Measurements from ENCODE around the gene NUP210L.
"Not testable (repeated sequence)": the region's sequence is repeated elsewhere in the genome, so short reads cannot be mapped to it uniquely, and the experiment has no call there.

The NUP210L gene

DNA sequence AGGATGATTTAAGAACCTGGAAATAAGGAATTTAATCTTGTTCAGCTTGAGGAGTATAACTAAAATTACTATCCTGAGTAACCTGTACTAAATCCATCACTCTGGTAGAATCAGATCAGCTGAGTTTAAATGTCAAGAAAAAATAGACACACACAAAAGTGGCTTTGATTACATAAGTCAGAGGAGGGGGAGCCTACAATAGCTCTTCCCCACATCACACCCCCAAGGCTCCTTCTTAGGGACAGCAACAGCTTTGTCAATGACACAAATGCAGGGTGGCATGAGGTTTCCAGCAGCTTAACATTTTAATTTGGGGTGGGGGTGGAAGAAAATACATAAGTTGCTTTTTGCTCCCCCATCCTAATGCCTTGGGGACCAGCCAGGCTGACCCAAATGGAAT, 12.6 kb upstream of the NUP210L start:
- no peak for DNase-seq

DNA sequence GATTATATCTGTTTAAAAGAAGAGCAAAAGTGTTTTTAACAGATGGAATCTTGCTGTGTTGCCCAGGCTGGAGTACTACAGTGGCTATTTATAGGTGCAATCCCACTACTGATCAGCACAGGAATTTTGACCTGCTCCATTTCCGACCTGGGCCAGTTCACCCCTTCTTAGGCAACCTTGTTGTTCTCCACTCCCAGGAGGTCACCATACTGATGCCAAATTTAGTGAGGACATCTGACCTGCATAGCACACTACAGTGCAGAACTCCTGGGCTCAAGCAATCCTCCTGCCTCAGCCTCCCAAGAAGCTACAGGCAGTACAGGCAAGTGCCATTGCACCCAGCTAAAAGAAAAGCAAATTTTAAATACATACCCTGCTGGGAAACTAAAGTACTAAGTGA, 11.3 kb upstream of the NUP210L start:
- no peak for DNase-seq

DNA sequence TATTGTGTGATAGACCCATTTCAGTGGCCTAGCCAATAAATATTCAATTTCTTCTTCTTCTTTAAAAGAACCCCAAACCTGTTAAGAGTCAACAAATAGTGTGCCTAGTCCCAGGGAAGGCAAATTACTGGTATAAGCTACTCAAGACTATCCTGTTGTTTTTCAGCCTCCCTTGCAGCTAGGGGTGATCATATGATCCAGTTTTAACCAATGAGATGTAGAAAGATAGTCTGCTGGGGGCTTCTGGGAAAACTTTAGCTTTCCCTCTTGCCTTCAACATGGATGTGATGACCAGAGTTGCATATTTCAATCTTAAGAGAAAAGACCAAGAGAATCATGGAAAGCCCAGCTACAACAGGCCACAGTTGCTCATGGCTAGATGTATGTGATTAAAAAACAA, 4.7 kb upstream of the NUP210L start:
- no peak for DNase-seq

DNA sequence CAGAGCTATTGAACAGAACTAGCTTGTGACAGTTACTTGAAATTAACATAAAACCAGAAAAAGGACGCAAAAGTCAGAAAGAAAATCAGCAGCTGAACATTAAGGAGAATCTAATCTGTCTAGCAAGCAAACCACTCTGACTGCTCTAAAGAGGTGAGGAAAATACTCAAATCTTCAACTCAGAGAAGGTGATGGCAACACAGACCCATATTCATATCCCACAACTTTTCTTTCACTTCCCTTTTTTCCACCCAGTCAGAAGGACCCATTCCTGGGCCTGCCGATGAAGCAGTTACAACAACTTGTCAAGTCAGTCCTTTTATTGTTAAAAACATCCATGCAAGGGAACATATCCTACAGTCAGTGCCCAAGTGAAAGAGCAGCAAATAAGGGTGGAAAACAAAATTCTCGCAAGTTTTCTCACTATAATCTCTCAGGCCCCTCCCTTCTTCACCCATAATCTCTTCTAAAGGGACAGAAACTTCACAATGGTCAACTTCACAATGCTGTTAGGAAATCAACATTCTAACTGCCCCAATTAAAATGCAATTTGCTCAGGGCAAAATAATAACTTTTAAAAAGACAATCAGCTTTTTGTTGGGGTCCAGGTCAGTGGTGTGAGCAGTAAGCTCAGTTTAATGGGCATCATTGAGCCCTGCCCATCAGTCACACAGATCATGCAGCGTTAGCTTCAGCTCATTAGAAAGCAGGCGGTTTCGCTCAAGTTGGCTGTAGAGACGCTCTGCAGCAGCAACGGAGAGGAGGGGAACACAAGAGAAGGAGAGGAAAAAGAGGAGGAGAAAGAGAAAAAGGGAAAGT, 3.6 kb upstream of the NUP210L start:
- peak; percentile 77 for DNase-seq

DNA sequence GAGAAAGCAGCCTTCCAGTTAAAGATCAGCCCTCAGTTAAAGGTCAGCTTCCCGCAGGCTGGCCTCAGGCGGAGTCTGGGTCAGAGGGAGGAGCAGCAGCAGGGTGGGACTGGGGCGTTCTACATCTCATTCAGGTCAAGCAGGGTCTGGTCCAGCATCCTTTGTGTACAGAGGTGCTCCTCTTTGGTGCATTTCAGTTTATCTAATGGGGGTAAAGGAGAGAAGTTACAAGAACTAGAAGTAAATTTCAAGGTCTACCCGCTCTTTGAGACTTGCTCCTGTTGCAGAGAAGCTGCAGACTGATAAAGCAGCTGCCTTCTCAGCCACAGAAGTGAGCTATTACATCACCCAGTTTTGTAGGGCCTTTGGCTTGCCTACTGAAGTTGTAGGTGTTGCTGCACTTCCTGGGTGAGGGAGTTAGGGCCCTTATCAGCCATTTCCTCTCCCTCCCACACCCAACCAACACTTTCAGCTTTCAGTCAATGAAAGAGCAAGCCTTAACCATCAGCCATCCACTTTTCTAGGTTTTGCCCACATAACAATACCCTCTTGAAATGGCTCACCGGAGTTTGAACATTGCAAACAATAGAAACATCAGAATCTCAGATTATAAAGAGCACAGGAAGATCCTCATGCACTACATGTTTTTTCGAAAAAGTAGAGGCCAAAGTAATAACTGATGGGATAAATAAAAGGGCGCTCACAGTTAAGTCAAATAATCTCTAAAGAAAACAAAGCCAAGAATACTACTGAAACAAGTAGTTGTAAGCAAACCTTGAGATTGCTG, 2.8 kb upstream of the NUP210L start:
- DNase-seq = peak; percentile 59

DNA sequence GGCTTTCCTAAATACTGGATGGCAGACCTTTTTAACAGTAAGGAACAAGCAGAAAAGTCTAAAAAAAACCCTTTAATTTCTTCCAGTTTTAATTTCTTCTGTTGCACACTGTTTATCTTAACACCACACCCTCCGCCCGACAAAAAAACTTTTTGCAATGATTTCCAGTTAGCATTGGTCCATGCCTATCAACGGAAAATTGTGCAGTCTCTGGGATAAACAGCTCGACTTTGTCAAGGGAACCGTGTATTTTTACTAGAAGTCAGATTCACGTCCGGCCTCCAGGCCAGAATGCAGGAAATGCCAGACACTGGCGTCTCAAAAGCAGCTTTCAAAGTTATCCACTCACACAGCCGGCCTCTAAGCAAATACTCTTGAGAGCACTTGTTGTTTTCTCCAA, 378 bp upstream of the NUP210L start:
- no peak for DNase-seq

DNA sequence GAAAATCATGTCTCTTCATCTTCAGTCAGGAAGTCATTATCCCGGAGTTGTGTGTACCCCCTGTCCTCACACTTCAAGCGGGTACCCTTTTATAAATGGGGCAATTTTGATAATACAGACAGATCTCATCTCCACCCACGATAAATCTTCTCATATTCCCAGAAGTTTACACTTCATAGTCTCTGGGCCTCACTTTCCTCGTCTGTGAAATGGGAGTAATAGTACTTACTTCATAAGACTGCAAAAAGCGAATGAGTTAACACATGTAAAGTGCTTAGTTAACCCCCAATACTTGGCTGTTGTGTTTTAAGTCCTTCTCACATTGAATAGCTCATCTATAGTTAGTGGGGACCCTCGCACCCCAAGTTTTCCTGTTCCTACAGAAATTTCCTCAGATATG, 820 bp downstream of the NUP210L start:
- no peak for DNase-seq

DNA sequence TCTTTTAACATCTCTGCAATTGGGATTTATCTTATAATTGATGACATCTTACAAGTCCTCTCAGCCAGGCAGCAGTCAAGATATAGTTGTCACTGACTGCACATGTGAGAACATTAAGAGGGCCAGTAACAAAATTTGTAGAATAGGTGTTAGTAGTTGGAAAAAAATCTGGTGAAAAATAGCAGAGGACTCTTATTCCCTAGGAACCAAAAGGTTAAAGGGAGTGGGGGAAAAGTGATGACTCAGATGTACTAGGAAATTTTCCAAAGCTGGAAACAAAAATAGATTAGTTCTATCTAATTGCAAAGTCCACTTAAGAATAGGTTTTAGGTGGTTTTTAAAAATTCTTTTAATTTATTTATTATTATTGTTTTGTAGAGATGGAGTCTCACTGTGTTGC, 3.6 kb downstream of the NUP210L start:
- DNase-seq = no peak

DNA sequence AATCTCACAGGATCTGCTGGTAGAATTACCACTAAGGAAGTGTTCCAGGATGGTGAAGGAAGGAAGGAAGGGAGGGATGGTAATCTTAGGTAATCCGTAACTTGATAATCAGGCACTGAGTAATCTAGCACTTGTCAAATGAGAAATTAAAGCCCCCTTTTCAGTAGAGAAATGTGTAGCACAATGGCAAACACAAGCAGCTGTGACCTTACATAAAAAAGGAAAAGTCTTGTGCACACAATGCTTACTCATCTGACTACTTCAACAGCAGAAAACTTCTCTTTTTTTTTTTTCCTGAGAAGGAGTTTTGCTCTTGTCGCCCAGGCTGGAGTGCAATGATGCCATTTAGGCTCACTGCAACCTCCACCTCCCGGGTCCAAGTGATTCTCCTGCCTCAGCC, 6.1 kb downstream of the NUP210L start:
- DNase-seq = peak; percentile 76

DNA sequence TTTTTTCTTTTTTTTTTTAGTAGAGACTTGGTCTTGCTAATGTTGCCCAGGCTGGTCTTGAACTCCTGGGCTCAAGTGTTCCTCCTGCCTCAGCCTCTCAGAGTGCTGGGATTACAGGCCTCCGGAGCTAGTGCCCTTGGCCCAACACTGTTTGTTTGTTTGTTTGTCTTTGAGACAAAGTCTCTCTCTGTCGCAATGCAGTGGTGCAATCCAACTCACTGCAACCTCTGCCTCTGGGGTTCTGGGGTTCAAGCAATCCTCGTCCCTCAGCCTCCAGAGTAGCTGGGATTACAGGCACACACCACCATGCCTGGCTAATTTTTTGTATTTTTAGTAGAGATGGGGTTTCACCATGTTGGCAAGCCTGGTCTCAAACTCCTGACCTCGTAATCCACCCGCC, 7.4 kb downstream of the NUP210L start:
- DNase-seq = not testable (repeated sequence)

DNA sequence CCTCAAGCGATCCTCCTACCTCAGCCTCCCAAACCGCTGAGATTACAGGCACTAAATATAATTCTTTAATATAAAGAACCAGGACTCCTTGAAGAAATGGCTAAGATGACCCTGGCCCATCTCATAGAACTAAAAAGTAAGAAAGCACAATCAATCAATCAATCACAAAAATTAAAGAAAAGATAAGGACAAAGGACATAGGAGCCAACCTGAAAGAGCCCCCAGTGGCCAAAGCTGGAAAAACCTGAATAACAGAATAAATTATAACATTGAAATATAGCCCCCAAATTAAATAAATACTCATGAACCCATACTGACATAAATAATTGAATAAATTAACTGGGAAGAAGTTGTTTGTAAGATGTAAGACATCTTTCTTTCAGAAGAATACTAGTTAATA, 8.9 kb downstream of the NUP210L start:
- no peak for DNase-seq

DNA sequence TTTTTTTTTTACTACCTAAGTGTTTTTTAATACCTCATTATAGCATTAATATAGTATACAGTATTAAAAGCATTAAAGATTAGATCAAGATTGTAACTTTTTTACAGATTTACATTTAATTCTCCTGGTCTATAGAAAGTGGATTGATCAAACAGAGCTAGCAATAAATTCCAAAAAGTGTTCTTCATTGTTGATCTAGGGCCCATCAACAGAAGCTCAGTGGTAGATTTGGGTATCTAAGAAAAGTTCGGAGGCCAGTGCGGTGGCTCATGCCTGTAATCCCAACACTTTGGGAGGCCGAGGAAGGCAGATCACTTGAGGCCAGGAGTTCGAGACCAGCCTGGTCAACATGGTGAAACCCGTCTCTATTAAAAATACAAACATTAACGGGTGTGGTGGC, 12.5 kb downstream of the NUP210L start:
- no peak for DNase-seq

DNA sequence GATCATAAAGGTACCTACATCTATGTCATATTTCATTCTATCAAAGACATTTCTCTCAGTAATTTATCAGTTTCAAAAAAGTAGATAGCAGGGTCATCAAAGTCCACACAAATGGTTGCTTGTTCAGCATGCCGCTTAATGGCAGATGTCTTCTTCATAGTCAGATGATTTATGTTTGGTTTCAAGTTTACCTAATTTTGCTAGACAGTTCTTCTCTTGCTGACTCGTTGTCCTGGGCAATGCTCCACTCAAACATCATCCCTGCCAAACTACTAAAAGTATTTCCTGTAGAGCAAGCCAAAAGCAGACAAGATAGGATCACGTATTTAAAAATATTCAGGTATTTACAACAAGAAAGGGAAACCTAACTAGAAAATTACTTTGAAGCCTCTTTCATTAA, 13.6 kb downstream of the NUP210L start:
- no peak for DNase-seq

DNA sequence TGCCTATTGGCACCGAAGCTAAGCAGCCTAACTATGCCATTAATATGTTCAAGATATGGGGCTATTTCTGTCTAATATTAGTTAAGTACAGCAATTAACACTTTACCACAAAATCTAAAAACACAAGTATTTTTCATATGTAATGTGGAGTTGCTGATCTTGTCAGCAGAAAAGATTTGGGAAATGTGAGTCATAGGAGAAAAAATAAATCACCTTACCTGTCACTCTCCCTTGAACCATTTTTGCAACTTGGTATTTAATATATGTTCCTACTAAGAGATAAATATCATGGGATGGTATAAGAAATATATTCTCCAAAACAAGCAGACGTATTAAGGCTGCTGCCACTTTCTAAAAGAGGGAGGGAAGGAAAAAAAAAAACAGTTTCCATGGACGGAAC, 17.0 kb downstream of the NUP210L start:
- no peak for DNase-seq

DNA sequence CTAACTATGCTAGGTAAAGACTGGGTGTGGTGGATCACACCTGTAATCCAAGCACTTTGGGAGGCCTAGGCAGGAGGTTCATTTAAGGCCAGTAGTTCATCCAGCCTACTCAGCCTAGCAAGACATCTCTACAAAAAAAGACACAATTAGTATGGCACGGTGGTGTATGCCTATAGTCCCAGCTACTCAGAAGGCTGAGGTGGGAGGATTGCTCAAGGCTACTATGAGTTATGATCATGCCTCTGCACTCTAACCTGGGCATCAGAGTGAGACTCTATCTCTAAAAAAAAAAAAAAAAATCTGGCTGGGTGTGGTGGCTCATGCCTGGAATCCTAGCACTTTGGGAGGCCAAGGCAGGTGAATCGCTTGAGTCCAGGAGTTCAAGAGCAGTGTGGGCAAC, 21.6 kb downstream of the NUP210L start:
- DNase-seq = no peak

DNA sequence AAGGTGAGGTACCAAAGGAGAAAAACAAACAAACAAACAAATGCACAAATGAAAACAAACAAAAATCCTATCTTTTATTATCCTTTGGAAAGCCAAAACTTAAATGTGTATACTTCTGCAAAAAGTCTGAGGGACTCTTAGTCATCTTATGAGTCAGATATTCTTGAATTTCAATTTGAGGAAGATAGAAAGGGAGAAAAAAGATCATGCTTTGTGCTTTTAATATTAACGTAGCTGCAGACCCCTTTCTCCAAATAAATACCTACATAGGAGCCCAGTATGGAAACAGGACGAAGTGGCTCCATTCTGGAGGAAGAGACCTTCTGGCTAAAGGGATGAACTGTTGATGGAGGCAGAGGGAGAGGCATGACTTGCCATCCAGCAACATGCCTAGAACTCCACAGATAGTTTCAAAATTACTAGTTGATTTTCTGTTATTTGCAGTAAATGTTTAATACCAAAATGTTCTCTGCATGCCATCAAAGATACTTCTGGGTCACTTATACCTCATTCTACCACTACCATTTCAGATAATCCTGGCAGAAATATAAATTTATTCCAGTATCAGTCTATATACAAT, 25.4 kb downstream of the NUP210L start:
- peak; percentile 78 for DNase-seq

DNA sequence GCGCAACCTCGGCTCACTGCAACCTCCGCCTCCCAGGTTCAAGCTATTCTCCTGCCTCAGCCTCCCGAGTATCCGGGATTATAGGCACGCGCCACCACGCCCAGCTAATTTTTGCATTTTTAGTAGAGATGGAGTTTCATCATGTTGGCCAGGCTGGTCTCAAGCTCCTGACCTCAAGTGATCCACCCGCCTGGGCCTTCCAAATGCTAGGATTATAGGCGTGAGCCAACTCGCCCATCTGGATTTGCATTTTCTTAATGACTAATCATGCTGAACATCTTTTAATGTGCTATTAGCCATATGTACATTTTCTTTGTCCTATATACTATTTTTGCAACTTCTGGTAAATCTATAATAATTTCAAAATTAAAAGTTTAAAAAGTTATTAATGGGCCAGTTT, 31.7 kb downstream of the NUP210L start:
- DNase-seq = not testable (repeated sequence)

DNA sequence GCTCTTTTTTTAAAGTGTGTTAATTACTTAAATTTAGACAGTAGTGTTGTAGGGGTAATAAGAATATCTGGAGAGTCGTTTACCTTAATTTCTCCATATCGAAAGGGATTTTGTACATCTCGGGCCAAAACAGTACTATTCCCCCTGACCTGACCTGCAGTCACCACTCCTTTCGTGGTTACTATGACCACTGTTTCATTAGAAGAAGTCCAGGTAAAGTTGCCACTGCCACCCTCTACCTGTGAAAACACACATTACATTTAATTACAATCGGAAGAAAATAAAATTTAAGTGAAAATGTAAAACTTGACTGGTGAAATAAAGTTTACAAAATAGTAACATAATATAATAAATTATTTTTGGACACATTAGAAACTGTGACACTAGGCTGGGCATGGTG, 37.2 kb downstream of the NUP210L start:
- no peak for DNase-seq

DNA sequence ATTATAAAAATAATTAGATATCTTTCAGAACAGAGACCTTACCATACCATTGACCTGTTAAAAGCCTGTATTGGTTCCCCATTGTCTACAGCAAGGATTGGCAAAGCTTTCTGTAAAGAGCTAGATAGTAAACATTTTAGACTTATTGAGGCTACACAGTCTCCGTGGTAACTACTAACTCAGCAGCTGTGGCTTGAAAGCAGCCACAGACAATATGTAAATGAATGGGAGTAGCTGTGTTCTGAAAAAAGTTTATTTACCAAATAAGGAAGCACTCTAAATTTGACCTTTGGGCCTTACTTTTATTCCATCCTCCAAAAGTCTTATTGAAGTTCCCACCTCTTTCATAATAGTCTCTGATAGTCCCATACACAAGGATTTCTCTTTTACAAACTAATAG, 39.7 kb downstream of the NUP210L start:
- DNase-seq = peak; percentile 18

DNA sequence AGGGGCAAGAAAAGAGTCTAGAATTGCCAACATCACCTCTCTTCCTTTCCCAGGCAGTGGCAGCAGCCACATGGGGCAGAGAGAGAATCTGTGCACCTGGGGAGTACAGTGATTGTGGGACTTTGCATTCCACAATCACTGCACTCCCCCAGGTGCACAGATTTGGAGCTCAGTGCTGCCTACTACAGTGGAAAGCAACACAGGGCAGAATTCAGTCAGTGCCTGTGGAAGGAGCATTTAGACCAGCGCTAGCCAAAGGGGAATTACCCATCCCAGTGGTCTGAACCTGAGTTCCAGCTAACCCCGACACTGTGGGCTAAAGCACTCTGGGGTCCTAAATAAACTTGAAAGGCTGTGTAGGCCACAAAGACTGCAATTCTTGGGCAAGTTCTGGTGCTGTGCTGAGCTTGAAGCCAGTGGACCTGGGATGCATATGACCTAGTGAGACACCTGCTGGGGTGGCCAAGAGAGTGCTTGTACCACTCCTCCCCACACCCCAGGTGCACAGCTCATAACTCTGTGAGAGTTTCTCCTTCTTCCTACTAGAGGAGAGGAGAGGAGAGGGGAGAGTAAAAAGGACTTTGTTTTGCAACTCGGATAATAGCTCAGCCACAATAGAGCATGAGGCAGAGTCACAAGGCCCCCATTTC, 50.3 kb downstream of the NUP210L start:
- DNase-seq = no peak

DNA sequence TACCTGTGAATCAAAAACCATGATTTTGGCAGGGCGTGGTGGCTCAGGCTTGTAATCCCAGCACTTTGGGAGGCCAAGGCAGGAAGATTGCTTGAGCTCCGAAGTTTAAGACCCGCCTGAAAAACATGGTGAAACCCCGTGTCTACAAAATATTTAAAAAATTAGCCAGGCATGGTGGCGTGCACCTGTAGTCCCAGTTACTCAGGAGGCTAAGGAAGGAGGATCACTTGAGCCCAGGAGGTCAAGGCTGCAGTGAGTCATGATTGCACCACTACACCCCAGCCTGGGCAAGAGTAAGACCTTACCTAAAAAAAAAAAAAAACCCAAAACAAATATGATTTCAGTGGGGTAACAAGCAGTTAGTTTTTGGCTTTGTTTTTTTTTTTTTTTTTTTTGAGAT, 54.7 kb downstream of the NUP210L start:
- not testable (repeated sequence) for DNase-seq

DNA sequence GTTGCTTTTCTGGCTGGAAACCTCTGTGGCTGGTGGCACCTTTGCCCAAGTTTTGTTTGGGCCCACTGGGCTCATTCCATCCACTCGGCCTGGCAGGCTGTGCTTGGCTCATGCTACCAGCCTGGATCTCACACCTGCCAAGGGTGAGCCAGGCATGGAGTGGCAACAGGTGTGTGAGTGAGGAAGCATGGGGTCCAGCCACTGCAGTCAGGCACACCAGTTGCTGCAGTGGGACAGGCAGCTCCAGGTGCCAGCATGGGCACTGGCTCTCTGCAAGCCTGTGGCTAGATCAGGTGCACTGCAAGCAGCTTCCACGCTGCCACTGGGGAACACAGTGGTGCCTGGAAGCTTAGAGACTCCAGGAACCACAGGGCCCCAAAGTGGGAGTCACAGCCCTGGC, 57.0 kb downstream of the NUP210L start:
- DNase-seq = no peak

DNA sequence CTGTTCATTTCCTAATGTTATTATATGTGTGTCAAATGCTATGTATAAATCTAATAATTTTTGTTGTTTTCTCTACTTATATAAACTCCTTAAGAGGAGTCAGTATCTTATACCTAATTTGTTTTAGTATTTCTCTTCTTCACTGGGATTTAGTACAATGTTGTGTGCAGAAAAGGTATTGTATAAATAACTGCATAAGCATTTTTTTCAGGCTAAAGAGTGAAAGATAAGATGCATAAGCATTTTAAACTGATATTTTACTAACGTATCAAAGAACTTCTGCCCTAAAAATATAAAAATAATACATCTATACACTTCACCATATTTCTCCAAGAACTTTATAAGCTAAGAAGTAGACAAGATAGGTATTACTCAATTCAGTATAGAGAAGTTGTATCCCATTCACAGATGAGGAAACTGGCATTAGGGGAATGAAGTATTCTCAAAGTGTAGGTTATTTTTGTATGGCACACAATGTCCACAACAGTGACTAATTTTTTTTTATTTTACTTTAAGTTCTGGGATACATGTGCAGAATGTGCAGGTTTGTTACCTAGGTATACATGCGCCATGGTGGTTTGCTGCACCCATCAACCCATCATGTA, 59.3 kb downstream of the NUP210L start:
- DNase-seq = peak; percentile 39

All from inflammatory macrophage treated with lipopolysaccharide for 4 hours (primary cell).